HG03378 (cell line): Measurements from ENCODE around the gene PBLD.
A peak's percentile ranks its signal among the peaks of the same experiment; 100 is the strongest.
"Not testable (repeated sequence)": the region's sequence is repeated elsewhere in the genome, so short reads cannot be mapped to it uniquely, and the experiment has no call there.

Experiments used
- ATAC-seq: cut with Tn5 transposase; IDR thresholded peaks from one replicate; pipeline ENCODE4 v1.9.1; 2021; ENCODE audit warnings: mild to moderate bottlenecking, moderate library complexity; ENCODE audit not compliant: unreplicated experiment

The PBLD gene

GRCh38 chr10:68331455-68332258 is 1.1 kb downstream of the PBLD start, which contains the start of gene HNRNPH3:
Gene HNRNPH3, plus strand, starts transcription at chr10:68332064. Its CDS starts 5,158 bp downstream, at chr10:68337222.
- ATAC-seq = peak; percentile 80

- no peak for ATAC-seq
These were observed 1.8 kb downstream of the PBLD start for GRCh38 chr10:68330852-68331454.

- ATAC-seq = no peak
These were observed 3.2 kb downstream of the PBLD start for GRCh38 chr10:68329506-68329861.

GRCh38 chr10:68327889-68328786 is 4.6 kb downstream of the PBLD start:
- no peak for ATAC-seq

GRCh38 chr10:68324396-68324795 is 8.3 kb downstream of the PBLD start:
- ATAC-seq = not testable (repeated sequence)

GRCh38 chr10:68318331-68319059 is 14.2 kb downstream of the PBLD start:
- ATAC-seq = no peak

- no peak for ATAC-seq
These were observed 17.1 kb downstream of the PBLD start for GRCh38 chr10:68315582-68315981.

GRCh38 chr10:68314930-68315329 is 17.8 kb downstream of the PBLD start:
- ATAC-seq = not testable (repeated sequence)

- ATAC-seq = no peak
These were observed 22.2 kb downstream of the PBLD start for GRCh38 chr10:68310531-68310930.

- no peak for ATAC-seq
These were observed 26.9 kb downstream of the PBLD start for GRCh38 chr10:68305854-68306253.

GRCh38 chr10:68303849-68304412 is 28.8 kb downstream of the PBLD start:
- no peak for ATAC-seq

GRCh38 chr10:68302871-68303270 is 29.9 kb downstream of the PBLD start:
- ATAC-seq = no peak

GRCh38 chr10:68302503-68302823 is 30.3 kb downstream of the PBLD start:
- peak; percentile 15 for ATAC-seq

- peak; percentile 56 for ATAC-seq
These were observed 30.8 kb downstream of the PBLD start for GRCh38 chr10:68301790-68302502.

- no peak for ATAC-seq
These were observed 31.4 kb downstream of the PBLD start for GRCh38 chr10:68301301-68301700.

- ATAC-seq = no peak
These were observed 35.7 kb downstream of the PBLD start for GRCh38 chr10:68296843-68297663.

GRCh38 chr10:68290736-68291135 is 42.0 kb downstream of the PBLD start:
- ATAC-seq = no peak

- ATAC-seq = no peak
These were observed 44.0 kb downstream of the PBLD start for GRCh38 chr10:68288717-68289116.
